Lung (tissue), 12 donors: Measurements from ENCODE around the gene RAB12. TPM values are rescaled to one million over a fixed set of nuclear protein-coding genes. Genes with fewer than 3 reads are reported as not detected.

Source experiments
- ATAC-seq: fragments of 200-7000 bp; cut with Tn5 transposase; one replicate; pipeline ENCODE4 v1.9.1; 2020; ENCODE audit warnings: moderate number of reproducible peaks; ENCODE audit not compliant: insufficient read depth, low FRiP score
- DNase-seq, 3 donors: peaks; one replicate each; pipeline ENCODE4 v3.0.0-alpha.2; 2013 to 2017
- H3K27ac ChIP-seq, 2 donors: one replicate each; pipeline ENCODE4 v1.5.1; 2013; ENCODE audit warnings: mild to moderate bottlenecking in 2 of 2, moderate library complexity in 2 of 2, control low read depth in 1 of 2, inconsistent platforms in 1 of 2, low read depth in 1 of 2, low read length in 1 of 2
- H3K27me3 ChIP-seq, 3 donors: one replicate each; pipeline ENCODE4 v1.5.1; 2013; ENCODE audit warnings: low read length in 2 of 3; ENCODE audit not compliant: control insufficient read depth in 3 of 3, insufficient read depth in 3 of 3
- H3K36me3 ChIP-seq, 4 donors: one replicate each; pipeline ENCODE4 v1.5.1; 2013; ENCODE audit warnings: low read length in 4 of 4, mild to moderate bottlenecking in 1 of 4, moderate library complexity in 1 of 4; ENCODE audit not compliant: control insufficient read depth in 4 of 4, insufficient read depth in 4 of 4
- H3K4me1 ChIP-seq, 5 donors: one replicate each; pipeline ENCODE4 v1.5.1; 2013; ENCODE audit warnings: low read length in 5 of 5, mild to moderate bottlenecking in 2 of 5, moderate library complexity in 1 of 5; ENCODE audit not compliant: control insufficient read depth in 5 of 5, insufficient read depth in 5 of 5
- H3K4me3 ChIP-seq: one replicate; pipeline ENCODE4 v1.5.1; 2013; ENCODE audit warnings: mild to moderate bottlenecking, control low read depth, moderate library complexity
- H3K9ac ChIP-seq, 2 donors: one replicate each; pipeline ENCODE4 v1.5.1; 2013; ENCODE audit warnings: low read length in 2 of 2, control low read depth in 1 of 2; ENCODE audit not compliant: insufficient read depth in 1 of 2
- H3K9me3 ChIP-seq, 4 donors: one replicate each; pipeline ENCODE4 v1.5.1; 2013; ENCODE audit warnings: low read length in 3 of 4, mild to moderate bottlenecking in 1 of 4, moderate library complexity in 1 of 4; ENCODE audit not compliant: control insufficient read depth in 4 of 4, insufficient read depth in 3 of 4
- WGBS, 2 donors: extraction: QIAGEN DNeasy Blood & Tissue Kit; methylation state at CpG; one replicate each; pipeline ENCODE4 v1.1.7; 2013; 5-methylcytosine and 5-hydroxymethylcytosine counted together
- polyA plus RNA-seq, 2 donors: library from polyadenylated mRNA; stranded (reverse); fragments of 200-250 nt; gene quantifications; one replicate each; pipeline ENCODE4 v1.2.1, GENCODE V29; 2013
- total RNA-seq, 2 donors: library from RNA; depleted of rRNA in 1 of 2; stranded (reverse); fragments of >200 nt in 1 of 2; gene quantifications; one replicate each; pipeline ENCODE4 v1.2.1, GENCODE V29; 2014 to 2021
- TF ChIP-seq, protein P1 (sequence below): IDR thresholded peaks from 2 replicates; pipeline ENCODE4 v1.5.1; 2012; ENCODE audit warnings: mild to moderate bottlenecking; ENCODE audit errors: control extremely low read depth, extremely low read depth
- donor health status: control.
- donor health status: control.
- donor health status: Bipolar disorder and iron deficiency.
- donor health status: healthy.
- donor health status: DM: yes; HTN: yes; CAD: no.

RAB12 gene
- total and polyA plus RNA-seq, 4 donors, result 26.7 to 74.5 (median 39.2) TPM

DNA sequence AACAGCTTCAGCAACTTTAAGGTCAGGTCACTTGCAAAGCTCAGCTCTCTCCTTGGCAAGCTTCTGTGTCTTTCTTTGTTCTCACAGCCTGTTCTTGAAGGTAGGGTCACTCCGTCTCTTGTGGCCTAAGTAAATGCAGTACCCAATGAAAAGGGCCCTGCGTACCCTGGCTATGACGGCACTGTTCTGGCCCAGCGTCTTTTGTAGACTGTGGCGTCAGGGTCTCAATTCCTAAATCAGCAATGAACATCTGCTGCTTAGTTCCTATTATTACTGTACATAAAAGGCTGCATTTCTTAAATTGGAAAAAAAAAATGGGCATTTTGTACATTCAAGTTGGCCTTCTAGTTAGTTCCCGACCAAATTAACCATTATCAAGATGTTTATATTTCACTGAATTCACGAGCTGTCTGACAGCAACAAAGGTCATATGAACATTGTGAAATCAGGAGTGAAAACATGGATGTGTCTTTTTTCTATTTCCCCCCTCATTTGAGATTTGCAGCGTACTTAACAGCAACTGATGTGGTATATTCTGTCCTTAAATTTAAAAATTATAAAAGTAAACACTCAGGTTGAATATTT, 79.1 kb downstream of the RAB12 start:
- no peaks in the 10 kb centered on the region for H3K27me3 ChIP-seq
- H3K4me1 ChIP-seq, result peaks cover 0 to 15% (median 0%) of the 10 kb centered on the region in 5 donors
- peaks cover 0 to 2% (median 0%) of the 10 kb centered on the region in 4 donors for H3K9me3 ChIP-seq
- no peaks in the 10 kb centered on the region for H3K36me3 ChIP-seq
- WGBS, 2 donors, result 80 to 82% methylated on average over 8 of the region's 8 CpGs
- DNase-seq, result peak; percentile 53 to 81 (median 78)
- no peak for ATAC-seq
- no peak overlapping the region for H3K9ac ChIP-seq
- H3K4me3 ChIP-seq, result no peak overlapping the region
- no peak overlapping the region for H3K27ac ChIP-seq
- TF ChIP-seq, protein P1, sequence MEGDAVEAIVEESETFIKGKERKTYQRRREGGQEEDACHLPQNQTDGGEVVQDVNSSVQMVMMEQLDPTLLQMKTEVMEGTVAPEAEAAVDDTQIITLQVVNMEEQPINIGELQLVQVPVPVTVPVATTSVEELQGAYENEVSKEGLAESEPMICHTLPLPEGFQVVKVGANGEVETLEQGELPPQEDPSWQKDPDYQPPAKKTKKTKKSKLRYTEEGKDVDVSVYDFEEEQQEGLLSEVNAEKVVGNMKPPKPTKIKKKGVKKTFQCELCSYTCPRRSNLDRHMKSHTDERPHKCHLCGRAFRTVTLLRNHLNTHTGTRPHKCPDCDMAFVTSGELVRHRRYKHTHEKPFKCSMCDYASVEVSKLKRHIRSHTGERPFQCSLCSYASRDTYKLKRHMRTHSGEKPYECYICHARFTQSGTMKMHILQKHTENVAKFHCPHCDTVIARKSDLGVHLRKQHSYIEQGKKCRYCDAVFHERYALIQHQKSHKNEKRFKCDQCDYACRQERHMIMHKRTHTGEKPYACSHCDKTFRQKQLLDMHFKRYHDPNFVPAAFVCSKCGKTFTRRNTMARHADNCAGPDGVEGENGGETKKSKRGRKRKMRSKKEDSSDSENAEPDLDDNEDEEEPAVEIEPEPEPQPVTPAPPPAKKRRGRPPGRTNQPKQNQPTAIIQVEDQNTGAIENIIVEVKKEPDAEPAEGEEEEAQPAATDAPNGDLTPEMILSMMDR, result no peak

DNA sequence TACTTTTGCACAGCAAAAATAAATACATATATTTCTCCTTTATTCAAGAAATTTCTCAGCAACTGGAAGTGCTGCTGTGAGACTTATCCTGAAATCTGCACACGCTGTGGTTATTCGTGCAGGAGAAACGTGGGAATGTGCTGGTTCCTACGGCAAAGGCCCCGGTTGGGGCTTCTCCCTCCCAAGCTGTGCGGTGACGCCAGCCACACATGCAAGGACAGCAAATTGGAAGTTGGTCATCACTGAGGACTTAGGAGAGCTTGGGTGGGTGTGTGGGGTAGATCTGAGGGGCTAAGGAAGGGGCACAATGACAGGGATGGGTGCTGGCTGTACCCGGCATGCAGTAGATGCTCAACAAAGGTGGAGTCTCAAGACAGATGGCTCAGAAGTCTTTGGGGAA, 79.6 kb downstream of the RAB12 start:
- ATAC-seq, result no peak

More for the DNA sequence above, 79.6 kb downstream of the RAB12 start:
- no peak overlapping the region for H3K4me3 ChIP-seq
- peaks cover 0 to 15% (median 0%) of the 10 kb centered on the region in 5 donors for H3K4me1 ChIP-seq
- H3K36me3 ChIP-seq, result no peaks in the 10 kb centered on the region
- DNase-seq, result peak; percentile 31 to 60 (median 54)
- H3K9me3 ChIP-seq, result peaks cover 0 to 2% (median 0%) of the 10 kb centered on the region in 4 donors
- no peak overlapping the region for H3K9ac ChIP-seq
- no peaks in the 10 kb centered on the region for H3K27me3 ChIP-seq
- TF ChIP-seq, protein P1, result no peak
- WGBS, 2 donors, result 91 to 93% methylated on average over 8 of the region's 8 CpGs
- no peak overlapping the region for H3K27ac ChIP-seq

Other genes starting within 250 kb of the RAB12 start
- 10 to 100 TPM in 1 of 2 donors, 1 to 10 TPM in 1; 4.1 to 12.4 TPM for gene MTCL1, start 96.1 kb downstream of the RAB12 start, total RNA-seq
- 1 to 10 TPM; 1.3 to 3.2 TPM for gene MTCL1, start 96.1 kb downstream of the RAB12 start, polyA plus RNA-seq